GM12873 (cell line): ENCODE results near the gene HS3ST4.

Experiments used
- CTCF ChIP-seq: IDR thresholded peaks from 2 replicates; pipeline ENCODE4 v1.5.1; 2012; ENCODE audit warnings: low read depth, mild to moderate bottlenecking, moderate library complexity, low read length, control low read depth; ENCODE audit not compliant: insufficient read depth; ENCODE audit errors: missing control alignments

The HS3ST4 gene

GRCh38 chr16:26134588-26134987 lies 442.8 kb downstream of the HS3ST4 start:
- no peak for TF ChIP-seq CTCF

- TF ChIP-seq CTCF: no peak
Observed at GRCh38 chr16:26137956-26138355, 446.2 kb downstream of the HS3ST4 start.

- no peak for TF ChIP-seq CTCF
Observed at GRCh38 chr16:26139091-26139490, 447.3 kb downstream of the HS3ST4 start.

GRCh38 chr16:26139884-26140283 lies 448.1 kb downstream of the HS3ST4 start:
- no peak for TF ChIP-seq CTCF

GRCh38 chr16:26149364-26150190 lies 457.8 kb downstream of the HS3ST4 start:
- TF ChIP-seq CTCF: no peak

GRCh38 chr16:26155221-26155620 lies 463.5 kb downstream of the HS3ST4 start:
- no peak for TF ChIP-seq CTCF

- no peak for TF ChIP-seq CTCF
Observed at GRCh38 chr16:26157319-26157718, 465.6 kb downstream of the HS3ST4 start.
